NCI-H460 (cell line): ENCODE data around the gene TPCN1. TPM values are rescaled to one million over a fixed set of nuclear protein-coding genes. Genes with fewer than 3 reads are reported as not detected.

Experiments used
- DNase-seq: peaks from one replicate; pipeline ENCODE4 v3.0.0-alpha.2; 2016; ENCODE audit warnings: low read depth; ENCODE audit errors: extremely low read depth
- total RNA-seq: library from RNA; depleted of rRNA; stranded (reverse); fragments of >200 nt; shearing (Covaris generic); gene quantifications from 2 replicates; pipeline ENCODE4 v1.2.3, GENCODE V29; 2014

Gene TPCN1
- total RNA-seq, 1 experiment from 2014 or later = 11.3 TPM

DNA sequence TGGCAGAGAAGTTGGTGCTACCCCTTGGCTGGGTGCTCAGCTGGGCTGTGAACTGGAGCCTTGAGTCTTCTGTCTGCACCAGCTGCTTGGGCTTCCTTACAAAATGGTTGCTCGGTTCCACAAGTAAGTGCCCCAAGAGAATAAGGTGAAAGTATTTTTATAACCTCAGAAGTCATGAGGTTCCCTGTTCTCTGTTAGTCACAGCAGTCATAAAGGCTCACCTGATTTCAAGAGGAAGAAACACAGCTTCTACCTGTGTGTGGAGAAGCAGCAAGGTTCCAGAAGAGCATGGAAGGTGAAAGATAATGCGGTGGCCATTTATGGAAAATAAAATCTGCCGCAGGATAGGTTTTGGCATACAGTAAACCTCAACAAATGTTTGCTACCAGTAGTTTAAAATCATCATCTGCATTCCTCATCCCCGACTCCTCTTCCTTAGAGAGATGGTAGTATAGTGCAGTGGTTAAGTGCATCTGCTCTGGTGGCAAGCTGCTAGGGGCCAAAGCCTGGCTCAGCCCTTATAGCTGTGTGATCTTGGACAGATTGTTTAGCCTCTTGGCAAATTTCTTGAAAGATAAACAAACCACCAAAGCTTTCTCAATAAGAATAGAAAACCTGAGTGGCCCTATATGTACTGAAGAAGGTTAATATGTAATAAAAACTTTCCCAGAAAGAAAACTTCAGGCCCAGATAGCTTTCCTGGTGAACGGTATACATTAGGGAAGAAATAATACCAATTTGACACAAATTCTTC, 32.4 kb downstream of the TPCN1 start:
- no peak for DNase-seq

GRCh38 chr12:113254298-113254697, 33.0 kb downstream of the TPCN1 start:
- DNase-seq = no peak

DNA sequence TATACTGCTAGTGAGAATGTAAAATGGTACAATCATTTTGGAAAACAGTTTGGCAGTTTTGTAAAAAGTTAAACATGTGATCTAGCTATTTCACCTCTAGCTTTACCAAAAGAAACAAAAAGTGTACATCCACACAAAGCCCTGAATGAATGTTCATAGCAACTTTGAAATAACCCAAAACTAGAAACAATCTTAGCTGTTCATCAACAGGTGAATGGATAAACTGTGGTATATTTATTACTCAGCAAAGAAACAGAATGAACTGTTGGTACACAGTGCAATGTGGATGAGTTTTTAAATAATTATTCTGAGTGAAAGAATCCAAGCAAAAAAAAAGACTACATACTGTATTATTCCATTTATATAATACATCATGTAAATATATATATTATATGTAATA, 36.3 kb downstream of the TPCN1 start:
- DNase-seq = no peak

DNA sequence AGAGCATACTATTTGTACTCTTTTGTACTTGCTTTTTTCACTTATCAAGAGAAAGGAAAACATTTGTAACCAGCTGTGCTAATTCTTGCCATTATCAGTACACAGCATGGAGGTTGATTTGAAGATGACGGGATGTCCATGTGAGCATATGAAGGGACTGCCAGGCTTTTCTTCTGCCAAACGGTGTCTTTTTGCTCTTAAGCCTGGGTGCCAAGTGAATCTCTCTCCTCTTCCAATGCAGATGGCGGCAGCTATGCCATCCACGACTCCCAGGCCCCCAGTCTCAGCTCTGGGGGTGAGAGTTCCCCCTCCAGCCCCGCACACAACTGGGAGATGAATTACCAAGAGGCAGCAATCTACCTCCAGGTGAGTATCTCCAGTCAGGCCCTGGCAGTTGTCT, 38.9 kb downstream of the TPCN1 start:
- no peak for DNase-seq

- no peak for DNase-seq
These were observed 39.5 kb downstream of the TPCN1 start for GRCh38 chr12:113260636-113261300.

DNA sequence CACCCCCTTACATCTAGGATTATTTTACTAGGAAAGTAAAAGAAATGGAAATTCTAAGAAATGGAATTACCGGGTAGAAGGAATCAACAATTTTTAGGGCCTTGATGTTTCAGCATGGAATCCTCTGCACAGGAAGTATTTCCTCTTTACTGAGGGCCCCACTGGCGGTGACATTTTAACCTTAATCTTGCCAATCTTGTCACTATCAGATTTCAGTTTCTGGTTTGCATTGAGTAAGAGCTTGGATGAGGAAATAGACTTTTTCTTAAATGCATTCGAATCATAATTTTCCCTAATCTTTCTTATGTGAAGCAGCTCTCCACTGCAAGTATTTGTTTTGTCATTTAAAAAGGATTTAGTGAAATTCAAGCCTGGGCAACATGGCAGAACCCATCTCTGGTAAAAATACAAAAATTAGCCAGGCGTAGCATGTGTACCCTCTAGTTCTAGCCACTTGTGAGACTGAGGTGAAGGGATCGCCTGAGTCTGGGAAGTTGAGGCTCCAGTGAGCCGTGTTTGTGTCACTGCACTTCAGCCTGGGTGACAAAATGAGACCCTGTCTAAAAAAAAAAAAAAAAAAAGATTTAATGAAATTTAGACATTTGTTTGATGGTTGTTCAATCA, 40.7 kb downstream of the TPCN1 start:
- no peak for DNase-seq

GRCh38 chr12:113262710-113263109, 41.4 kb downstream of the TPCN1 start:
- no peak for DNase-seq

DNA sequence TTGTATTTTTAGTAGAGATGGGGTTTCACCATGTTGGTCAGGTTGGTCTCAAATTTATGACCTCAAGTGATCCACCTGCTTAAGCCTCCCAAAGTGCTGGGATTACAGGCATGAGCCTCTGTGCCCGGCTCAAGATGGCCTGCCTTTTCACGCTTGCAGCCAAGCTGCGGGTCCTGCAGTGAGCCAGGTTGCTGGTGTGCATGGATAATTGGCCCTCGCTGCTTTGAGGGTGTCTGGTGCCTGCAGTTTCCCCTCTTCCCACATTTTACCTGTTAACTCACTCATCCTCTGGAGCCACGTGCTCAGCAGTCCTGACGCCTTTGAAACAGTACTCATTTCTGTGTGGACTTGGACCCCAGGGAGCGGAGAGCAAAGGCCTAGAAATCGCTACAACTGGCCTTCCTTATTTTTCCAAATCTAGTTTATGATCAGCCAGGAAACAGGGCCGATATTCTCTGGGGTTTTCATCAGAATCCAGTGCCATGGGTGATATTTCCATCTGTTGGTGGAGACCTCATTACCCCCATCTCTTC, 42.2 kb downstream of the TPCN1 start:
- no peak for DNase-seq

DNA sequence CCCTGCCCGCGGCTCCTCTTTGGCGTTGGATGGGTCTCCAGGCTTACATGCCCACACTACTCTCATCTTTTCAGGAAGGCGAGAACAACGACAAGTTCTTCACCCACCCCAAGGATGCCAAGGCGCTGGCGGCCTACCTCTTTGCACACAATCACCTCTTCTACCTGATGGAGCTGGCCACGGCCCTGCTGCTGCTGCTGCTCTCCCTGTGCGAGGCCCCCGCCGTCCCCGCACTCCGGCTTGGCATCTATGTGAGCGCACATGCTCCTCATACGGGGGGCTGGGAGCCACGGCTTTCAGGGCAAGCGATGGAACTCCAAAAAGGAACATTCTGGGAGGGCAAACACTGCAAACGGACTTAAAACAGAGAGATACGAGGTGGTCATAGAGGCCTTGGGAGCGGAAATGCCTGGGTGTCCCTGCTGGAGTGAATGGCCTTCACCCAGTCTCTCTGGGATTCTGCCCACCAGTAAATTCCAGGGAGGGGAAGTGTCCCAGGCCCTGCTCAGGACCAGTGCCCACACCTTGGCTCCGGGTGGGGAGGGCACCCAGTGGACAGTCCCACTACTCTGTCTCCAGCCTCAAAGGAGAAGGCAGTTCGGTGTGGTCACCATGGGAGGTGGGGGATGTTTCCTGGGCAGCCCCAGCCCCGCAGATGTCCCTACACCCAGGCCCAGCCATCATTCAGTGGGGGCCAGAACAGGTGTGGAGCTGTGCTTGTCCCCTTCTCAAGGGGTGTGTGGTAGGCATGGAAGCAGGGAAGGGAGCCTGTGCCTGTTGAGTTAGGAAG, 45.0 kb downstream of the TPCN1 start:
- no peak for DNase-seq

DNA sequence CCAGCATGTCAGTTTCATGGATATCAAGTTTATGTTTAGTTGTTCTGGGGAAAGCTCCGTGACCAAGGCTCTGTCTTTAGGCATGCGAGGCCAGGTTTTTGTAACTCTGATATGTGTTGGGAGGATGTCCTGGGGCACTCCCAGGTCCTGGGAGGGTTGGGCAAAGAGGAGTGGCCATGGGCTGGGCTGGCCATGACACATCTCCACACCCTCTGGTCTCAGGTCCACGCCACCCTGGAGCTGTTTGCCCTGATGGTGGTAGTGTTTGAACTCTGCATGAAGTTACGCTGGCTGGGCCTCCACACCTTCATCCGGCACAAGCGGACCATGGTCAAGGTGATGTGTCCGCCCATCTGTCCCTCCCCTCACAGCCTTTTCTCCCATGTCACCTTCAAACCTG, 46.4 kb downstream of the TPCN1 start:
- DNase-seq = no peak

DNA sequence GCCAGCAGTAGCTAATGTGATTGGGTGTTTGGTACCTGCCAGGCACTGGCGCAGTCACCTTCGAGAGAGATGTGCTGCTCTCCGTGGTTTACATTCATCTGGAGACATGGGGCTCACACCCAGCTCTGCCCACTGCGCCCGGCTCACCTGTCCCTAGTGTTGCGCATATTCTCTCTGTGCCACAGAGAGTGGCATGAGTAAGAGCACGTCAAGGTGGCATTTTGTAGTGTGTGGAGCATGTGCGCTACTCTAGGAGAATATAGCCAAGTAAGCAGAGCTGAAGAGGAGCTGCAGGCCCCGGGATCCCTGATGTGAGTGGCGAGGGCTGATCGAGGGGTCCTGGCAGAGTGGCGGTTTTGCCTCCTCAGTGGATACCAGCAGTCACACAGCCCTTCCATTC, 46.9 kb downstream of the TPCN1 start:
- no peak for DNase-seq

GRCh38 chr12:113268621-113269020, 47.4 kb downstream of the TPCN1 start:
- DNase-seq = no peak

GRCh38 chr12:113269257-113269943, 48.1 kb downstream of the TPCN1 start:
- no peak for DNase-seq

DNA sequence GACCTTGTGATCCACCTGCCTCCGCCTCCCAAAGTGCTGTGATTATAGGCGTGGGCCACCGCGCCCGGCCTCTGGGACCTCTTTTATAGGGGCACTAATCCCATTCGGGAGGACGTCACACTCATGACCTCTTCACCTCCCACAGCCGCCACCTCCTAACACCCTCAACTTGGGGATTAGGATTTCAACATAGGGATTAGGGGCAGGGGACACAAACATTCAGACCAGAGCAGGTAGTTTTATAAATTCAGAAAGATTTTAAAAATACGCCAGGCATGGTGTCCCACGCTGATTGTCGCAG, 49.4 kb downstream of the TPCN1 start:
- no peak for DNase-seq

DNA sequence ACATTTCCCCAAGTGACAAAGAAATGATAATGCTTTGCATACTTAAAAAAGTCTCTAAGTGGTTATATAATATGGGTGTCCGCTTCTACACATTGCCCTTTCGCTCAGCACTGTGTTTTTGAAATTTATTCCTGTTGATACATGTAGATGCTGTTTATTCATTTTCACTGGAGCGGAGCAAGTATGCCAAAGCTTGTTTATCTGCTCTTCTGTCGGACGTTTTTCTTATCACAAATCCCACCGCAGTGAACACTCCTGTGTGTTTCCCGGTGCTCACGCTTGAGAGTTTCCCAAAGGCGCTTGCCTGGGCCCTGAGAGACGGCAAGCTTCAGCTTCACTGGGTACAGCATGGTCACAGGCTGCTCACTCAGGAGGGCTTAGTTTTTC, 50.2 kb downstream of the TPCN1 start:
- no peak for DNase-seq

- no peak for DNase-seq
These were observed 50.7 kb downstream of the TPCN1 start for GRCh38 chr12:113271853-113272561.

DNA sequence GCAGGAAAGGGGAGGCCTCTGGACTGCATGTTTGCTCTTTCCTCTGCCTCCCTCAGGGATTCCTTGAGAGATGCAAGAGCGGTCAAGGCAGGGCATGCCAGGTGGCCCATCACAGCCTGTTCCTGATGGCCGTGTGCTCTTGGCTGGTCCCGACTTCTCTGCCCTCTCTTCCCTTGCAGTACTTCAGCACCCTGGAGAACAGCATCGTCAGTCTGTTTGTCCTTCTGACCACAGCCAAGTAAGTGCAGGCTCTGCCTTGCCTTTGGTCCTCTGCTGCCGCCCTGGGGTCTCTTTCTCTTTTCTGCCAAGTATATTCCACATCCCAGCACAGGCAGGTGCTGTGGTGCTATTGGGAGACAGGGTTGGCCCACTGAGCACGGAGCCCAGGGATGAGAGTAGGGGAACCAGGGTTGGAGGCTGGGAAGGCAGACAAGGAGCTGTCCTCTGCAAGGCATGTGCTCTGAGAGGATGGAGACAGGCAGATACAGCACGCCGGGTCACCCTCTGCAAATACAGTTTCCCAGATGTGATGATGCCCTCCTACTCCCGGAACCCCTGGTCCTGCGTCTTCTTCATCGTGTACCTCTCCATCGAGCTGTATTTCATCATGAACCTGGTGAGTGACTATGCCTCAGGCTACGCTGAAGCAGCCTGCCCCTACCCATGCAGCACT, 51.9 kb downstream of the TPCN1 start:
- DNase-seq = no peak

DNA sequence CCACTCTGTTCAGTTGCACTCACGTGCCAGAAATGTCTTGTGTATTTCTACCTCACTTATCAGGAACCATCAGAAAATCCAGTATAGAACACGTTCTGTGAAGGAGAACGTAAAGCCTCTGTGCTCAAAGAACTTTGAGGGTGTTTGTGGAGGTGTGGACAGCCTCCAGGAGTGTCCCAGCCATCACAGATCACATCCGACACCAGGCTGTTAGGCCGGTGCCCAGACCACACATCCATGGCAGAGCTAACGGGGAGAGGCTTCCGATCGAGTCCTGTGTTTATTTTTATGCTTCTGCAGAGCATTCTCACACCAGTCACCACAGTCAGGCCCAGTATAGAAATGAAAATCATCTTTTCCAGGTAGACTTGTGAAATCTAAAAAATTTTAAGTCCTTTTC, 53.6 kb downstream of the TPCN1 start:
- no peak for DNase-seq

- no peak for DNase-seq
These were observed 55.0 kb downstream of the TPCN1 start for GRCh38 chr12:113276306-113276705.
